ENCODE results near the gene HHAT.

The HHAT gene

GRCh38 chr1:210358626-210359025 lies 29.9 kb downstream of the HHAT start:
- no peak for DNase-seq

GRCh38 chr1:210359255-210359654 lies 30.6 kb downstream of the HHAT start:
- no peak for DNase-seq

- DNase-seq = no peak
Observed at GRCh38 chr1:210360852-210361477, 32.3 kb downstream of the HHAT start.

GRCh38 chr1:210361665-210362064 lies 33.0 kb downstream of the HHAT start:
- no peak for DNase-seq

GRCh38 chr1:210362526-210362925 lies 33.8 kb downstream of the HHAT start:
- no peak for DNase-seq

- DNase-seq = no peak
Observed at GRCh38 chr1:210363119-210363518, 34.4 kb downstream of the HHAT start.

GRCh38 chr1:210364479-210364878 lies 35.8 kb downstream of the HHAT start:
- no peak for DNase-seq

GRCh38 chr1:210366767-210367166 lies 38.1 kb downstream of the HHAT start:
- no peak for DNase-seq

- no peak for DNase-seq
Observed at GRCh38 chr1:210367566-210367965, 38.9 kb downstream of the HHAT start.

- DNase-seq = no peak
Observed at GRCh38 chr1:210369425-210369824, 40.7 kb downstream of the HHAT start.

- DNase-seq = no peak
Observed at GRCh38 chr1:210371916-210372315, 43.2 kb downstream of the HHAT start.

GRCh38 chr1:210372491-210372890 lies 43.8 kb downstream of the HHAT start:
- DNase-seq = no peak

GRCh38 chr1:210372931-210373627 lies 44.4 kb downstream of the HHAT start:
- DNase-seq = no peak

GRCh38 chr1:210373628-210373877 lies 44.9 kb downstream of the HHAT start:
- no peak for DNase-seq

- peak; percentile 21 for DNase-seq
Observed at GRCh38 chr1:210373878-210374599, 45.3 kb downstream of the HHAT start.

- DNase-seq = no peak
Observed at GRCh38 chr1:210374600-210374953, 45.9 kb downstream of the HHAT start.

- DNase-seq = no peak
Observed at GRCh38 chr1:210376836-210377372, 48.2 kb downstream of the HHAT start.

GRCh38 chr1:210377731-210378333 lies 49.1 kb downstream of the HHAT start:
- no peak for DNase-seq

- no peak for DNase-seq
Observed at GRCh38 chr1:210378736-210379135, 50.0 kb downstream of the HHAT start.

GRCh38 chr1:210381934-210382333 lies 53.2 kb downstream of the HHAT start:
- no peak for DNase-seq

GRCh38 chr1:210384625-210385024 lies 55.9 kb downstream of the HHAT start:
- no peak for DNase-seq

GRCh38 chr1:210385228-210385627 lies 56.5 kb downstream of the HHAT start:
- no peak for DNase-seq

- DNase-seq = no peak
Observed at GRCh38 chr1:210394281-210394821, 65.6 kb downstream of the HHAT start.
